ENCODE measurements around the gene MOV10L1.
A peak's percentile ranks its signal among the peaks of the same experiment; 100 is the strongest.

The MOV10L1 gene

DNA sequence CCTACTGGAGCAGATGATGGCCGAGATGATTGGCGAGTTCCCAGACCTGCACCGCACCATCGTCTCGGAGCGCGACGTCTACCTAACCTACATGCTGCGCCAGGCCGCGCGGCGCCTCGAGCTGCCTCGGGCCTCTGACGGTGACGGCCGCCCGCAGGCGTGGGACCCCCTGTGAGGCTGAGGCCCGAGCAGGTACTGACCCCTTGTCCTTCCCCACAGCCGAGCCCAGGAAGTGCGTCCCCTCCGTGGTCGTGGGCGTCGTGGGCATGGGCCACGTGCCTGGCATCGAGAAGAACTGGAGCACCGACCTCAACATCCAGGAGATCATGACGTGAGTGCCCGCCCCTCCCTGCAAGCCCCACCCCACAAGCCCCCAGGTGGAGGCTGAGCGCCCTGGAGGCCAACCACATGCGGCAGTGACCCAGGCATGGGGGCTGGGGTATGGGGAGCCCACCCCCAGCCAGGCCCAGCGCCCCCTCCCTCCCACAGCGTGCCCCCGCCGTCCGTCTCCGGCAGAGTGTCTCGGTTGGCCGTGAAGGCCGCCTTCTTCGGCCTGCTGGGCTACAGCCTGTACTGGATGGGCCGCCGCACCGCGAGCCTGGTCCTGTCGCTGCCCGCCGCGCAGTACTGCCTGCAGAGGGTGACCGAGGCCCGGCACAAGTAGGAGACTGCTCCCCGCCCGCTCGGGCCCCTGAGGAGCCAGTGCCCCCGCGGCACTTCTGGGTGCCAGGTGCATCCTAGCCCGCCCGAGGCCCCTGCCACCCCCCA, 108.2 kb downstream of the MOV10L1 start:
- no peaks in the 10 kb centered on the region for H3K9me2 ChIP-seq (ENCODE audit: low read depth, low read length)
- no peak overlapping the region for H3K4me3 ChIP-seq (ENCODE audit: low read depth, low read length, poor library complexity, severe bottlenecking)
- no peak overlapping the region for H3K9ac ChIP-seq (ENCODE audit: low read length)
- H3K27ac ChIP-seq (ENCODE audit: low read depth, low read length, poor library complexity, severe bottlenecking), result no peak overlapping the region
- no peak for TF ChIP-seq EZH2 (IDR thresholded peaks at IDR 0.05; ENCODE audit: borderline replicate concordance, low read length)
- TF ChIP-seq, protein P1, sequence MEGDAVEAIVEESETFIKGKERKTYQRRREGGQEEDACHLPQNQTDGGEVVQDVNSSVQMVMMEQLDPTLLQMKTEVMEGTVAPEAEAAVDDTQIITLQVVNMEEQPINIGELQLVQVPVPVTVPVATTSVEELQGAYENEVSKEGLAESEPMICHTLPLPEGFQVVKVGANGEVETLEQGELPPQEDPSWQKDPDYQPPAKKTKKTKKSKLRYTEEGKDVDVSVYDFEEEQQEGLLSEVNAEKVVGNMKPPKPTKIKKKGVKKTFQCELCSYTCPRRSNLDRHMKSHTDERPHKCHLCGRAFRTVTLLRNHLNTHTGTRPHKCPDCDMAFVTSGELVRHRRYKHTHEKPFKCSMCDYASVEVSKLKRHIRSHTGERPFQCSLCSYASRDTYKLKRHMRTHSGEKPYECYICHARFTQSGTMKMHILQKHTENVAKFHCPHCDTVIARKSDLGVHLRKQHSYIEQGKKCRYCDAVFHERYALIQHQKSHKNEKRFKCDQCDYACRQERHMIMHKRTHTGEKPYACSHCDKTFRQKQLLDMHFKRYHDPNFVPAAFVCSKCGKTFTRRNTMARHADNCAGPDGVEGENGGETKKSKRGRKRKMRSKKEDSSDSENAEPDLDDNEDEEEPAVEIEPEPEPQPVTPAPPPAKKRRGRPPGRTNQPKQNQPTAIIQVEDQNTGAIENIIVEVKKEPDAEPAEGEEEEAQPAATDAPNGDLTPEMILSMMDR (IDR thresholded peaks at IDR 0.05; ENCODE audit: low read length), result no peak
- no peaks in the 10 kb centered on the region for H3K27me3 ChIP-seq (ENCODE audit: insufficient read depth, low read length)
- no peak overlapping the region for H3K4me2 ChIP-seq (ENCODE audit: low read length)
- no peaks in the 10 kb centered on the region for H4K20me1 ChIP-seq (ENCODE audit: insufficient read depth, low read length)
- peaks cover 67% of the 10 kb centered on the region for H3K36me3 ChIP-seq (ENCODE audit: insufficient read depth, low read length)
- peaks cover 72% of the 10 kb centered on the region for H3K4me1 ChIP-seq (ENCODE audit: insufficient read depth, low read length, severe bottlenecking)
- H2AFZ ChIP-seq (ENCODE audit: low read length), result no peak overlapping the region
- H3K9me3 ChIP-seq (ENCODE audit: low read length), result no peaks in the 10 kb centered on the region
- H3F3A ChIP-seq (ENCODE audit: insufficient read depth, low read length), result peaks cover 5% of the 10 kb centered on the region; the same call in 1 of the 2 replicates
- peaks cover 16% of the 10 kb centered on the region for H3K79me2 ChIP-seq (ENCODE audit: insufficient read depth, low read length)

DNA sequence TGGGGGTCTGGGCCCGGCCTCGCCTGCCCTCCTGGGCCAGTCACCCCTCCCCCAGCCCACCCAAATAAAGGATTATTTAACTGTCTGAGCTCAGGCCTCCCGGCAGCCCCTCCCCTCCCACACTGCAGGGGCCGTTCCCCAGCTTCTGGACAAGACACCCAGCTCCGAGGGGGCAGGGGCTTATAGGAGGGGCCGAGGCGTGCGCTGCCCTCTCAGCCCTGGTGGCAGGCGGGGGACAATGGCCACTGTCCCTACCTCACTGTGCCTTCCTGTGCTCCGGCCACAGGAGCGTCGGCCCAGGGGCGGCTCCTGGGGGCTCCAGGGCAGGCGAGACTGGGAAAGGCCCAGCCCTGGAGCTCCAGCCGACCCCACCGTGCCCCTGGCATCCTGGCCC, 108.8 kb downstream of the MOV10L1 start:
- Histone ChIP-seq H3K27me3 (ENCODE audit: insufficient read depth, low read length) (no peaks in the 10 kb centered on the region), H3K4me1 (ENCODE audit: insufficient read depth, low read length, severe bottlenecking) (peaks cover 66% of the 10 kb centered on the region), H3K79me2 (ENCODE audit: insufficient read depth, low read length) (peaks cover 21% of the 10 kb centered on the region), H3K27ac (ENCODE audit: low read depth, low read length, poor library complexity, severe bottlenecking) (peak overlapping the region; percentile 82), H3F3A (ENCODE audit: insufficient read depth, low read length) (peaks cover 5% of the 10 kb centered on the region; the same call in 1 of the 2 replicates), H3K4me3 (ENCODE audit: low read depth, low read length, poor library complexity, severe bottlenecking) (no peak overlapping the region), H3K9me2 (ENCODE audit: low read depth, low read length) (no peaks in the 10 kb centered on the region), H3K9me3 (ENCODE audit: low read length) (no peaks in the 10 kb centered on the region), H4K20me1 (ENCODE audit: insufficient read depth, low read length) (no peaks in the 10 kb centered on the region), H3K4me2 (ENCODE audit: low read length) (no peak overlapping the region), H2AFZ (ENCODE audit: low read length) (no peak overlapping the region), H3K36me3 (ENCODE audit: insufficient read depth, low read length) (peaks cover 67% of the 10 kb centered on the region), H3K9ac (ENCODE audit: low read length) (no peak overlapping the region)
- no peak for TF ChIP-seq EZH2 (IDR thresholded peaks at IDR 0.05; ENCODE audit: borderline replicate concordance, low read length)
- TF ChIP-seq, protein P1 (IDR thresholded peaks at IDR 0.05; ENCODE audit: low read length), result no peak

DNA sequence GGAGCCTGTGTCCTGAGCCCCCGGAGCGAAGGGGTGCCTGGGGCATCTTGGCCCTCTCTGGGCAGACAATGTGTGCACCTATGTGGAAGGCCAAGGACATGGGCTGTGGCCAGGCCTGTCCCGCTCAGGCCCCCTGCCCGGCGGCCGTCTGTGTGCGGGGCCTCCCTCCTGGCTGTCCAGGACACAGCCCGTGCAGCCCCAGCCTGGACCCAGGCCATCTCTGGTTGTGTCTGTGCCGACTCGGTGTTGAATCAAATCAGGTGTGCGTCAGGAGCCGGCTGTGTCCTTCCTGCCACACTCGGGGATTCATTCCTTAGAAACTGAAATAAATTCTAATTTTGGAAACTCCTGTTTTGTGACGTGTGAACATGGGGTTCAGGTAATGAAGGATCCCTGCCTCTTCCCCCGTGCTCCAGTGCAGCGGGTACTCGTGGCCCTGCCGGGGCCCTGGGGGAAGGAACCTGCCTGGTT, 109.5 kb downstream of the MOV10L1 start:
- H3F3A ChIP-seq (ENCODE audit: insufficient read depth, low read length), result peaks cover 5% of the 10 kb centered on the region; the same call in 1 of the 2 replicates
- peaks cover 66% of the 10 kb centered on the region for H3K36me3 ChIP-seq (ENCODE audit: insufficient read depth, low read length)
- H4K20me1 ChIP-seq (ENCODE audit: insufficient read depth, low read length), result no peaks in the 10 kb centered on the region
- peak overlapping the region; percentile 91 for H3K4me2 ChIP-seq (ENCODE audit: low read length)
- no peaks in the 10 kb centered on the region for H3K9me3 ChIP-seq (ENCODE audit: low read length)
- no peaks in the 10 kb centered on the region for H3K27me3 ChIP-seq (ENCODE audit: insufficient read depth, low read length)
- peak overlapping the region; percentile 82 for H3K27ac ChIP-seq (ENCODE audit: low read depth, low read length, poor library complexity, severe bottlenecking)
- H3K4me3 ChIP-seq (ENCODE audit: low read depth, low read length, poor library complexity, severe bottlenecking), result peak overlapping the region; percentile 78
- peaks cover 25% of the 10 kb centered on the region for H3K79me2 ChIP-seq (ENCODE audit: insufficient read depth, low read length)
- peaks cover 60% of the 10 kb centered on the region for H3K4me1 ChIP-seq (ENCODE audit: insufficient read depth, low read length, severe bottlenecking)
- TF ChIP-seq EZH2 (IDR thresholded peaks at IDR 0.05; ENCODE audit: borderline replicate concordance, low read length), result no peak
- TF ChIP-seq, protein P1 (IDR thresholded peaks at IDR 0.05; ENCODE audit: low read length), result no peak
- no peaks in the 10 kb centered on the region for H3K9me2 ChIP-seq (ENCODE audit: low read depth, low read length)
- peak overlapping the region; percentile 69; the same call in 1 of the 2 replicates for H3K9ac ChIP-seq (ENCODE audit: low read length)
- no peak overlapping the region for H2AFZ ChIP-seq (ENCODE audit: low read length)
